ENCODE data around the gene TUBGCP3.

- TF ChIP-seq POLR2A (IDR thresholded peaks at IDR 0.05; ENCODE audit: low read depth, low read length), result no peak
- TF ChIP-seq TAF1 (IDR thresholded peaks at IDR 0.05; ENCODE audit: low read depth, low read length), result no peak
- no peak for TF ChIP-seq POLR2AphosphoS5 (IDR thresholded peaks at IDR 0.05; ENCODE audit: low read depth, low read length)
Measured at GRCh38 chr13:112450904-112451240, 137.1 kb downstream of the TUBGCP3 start.
